Nucleus accumbens (tissue), 56 donors: ENCODE results near the gene KRTCAP2.

Experiments
- DNase-seq, 56 donors: peaks; one replicate each; lab custom pipeline; 2025; lab: John Stamatoyannopoulos, UW

The KRTCAP2 gene

DNA sequence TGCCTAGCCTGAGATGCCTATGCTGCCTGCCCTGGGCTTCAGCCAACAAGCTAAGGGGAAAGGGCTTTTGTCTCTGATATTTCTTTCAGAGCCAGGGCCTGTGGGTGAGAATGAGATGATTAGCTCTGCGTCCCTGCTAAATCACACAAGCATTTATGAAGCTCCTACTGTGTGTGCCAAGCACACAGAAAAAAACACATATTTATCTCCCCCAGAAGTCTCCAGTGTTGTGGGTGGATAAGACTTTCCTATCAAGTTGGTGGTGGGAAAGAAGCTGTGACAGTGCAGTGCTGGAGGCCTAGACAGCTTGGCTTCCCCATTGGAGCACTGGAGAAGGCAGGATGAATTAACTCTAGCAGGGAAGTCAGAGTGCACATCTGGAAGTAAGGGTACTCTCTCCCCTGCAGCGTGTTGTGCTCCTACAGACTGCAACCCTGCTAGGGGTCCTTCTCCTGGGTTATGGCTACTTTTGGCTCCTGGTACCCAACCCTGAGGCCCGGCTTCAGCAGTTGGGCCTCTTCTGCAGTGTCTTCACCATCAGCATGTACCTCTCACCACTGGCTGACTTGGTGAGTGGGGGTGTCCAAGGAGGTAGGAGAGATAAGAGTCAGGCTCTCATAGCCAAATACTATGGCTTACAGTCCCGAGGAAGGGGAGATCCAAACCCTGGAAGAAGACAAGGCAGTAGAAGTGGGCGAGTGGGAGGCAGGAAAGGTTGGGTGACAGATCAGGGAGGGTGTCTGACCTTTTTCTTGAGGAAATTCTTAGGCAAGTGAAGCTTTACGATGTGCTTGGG, 35.8 kb downstream of the KRTCAP2 start:
- no peak for DNase-seq

DNA sequence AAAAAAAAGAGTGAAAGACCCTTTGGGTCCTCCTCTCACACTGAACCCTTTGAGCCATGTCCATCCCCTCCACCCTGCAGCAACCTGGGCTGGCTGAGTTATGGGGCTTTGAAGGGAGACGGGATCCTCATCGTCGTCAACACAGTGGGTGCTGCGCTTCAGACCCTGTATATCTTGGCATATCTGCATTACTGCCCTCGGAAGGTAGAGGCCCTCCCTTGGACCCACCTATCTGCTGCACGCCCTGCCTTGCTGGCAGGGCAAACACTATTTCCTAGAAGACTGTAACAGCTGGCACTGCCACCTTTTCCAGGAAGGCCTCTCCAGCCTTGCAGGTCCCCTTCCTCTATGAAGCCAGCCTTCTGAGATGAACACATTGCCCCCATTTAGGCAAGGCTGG, 36.4 kb downstream of the KRTCAP2 start:
- DNase-seq: no peak

DNA sequence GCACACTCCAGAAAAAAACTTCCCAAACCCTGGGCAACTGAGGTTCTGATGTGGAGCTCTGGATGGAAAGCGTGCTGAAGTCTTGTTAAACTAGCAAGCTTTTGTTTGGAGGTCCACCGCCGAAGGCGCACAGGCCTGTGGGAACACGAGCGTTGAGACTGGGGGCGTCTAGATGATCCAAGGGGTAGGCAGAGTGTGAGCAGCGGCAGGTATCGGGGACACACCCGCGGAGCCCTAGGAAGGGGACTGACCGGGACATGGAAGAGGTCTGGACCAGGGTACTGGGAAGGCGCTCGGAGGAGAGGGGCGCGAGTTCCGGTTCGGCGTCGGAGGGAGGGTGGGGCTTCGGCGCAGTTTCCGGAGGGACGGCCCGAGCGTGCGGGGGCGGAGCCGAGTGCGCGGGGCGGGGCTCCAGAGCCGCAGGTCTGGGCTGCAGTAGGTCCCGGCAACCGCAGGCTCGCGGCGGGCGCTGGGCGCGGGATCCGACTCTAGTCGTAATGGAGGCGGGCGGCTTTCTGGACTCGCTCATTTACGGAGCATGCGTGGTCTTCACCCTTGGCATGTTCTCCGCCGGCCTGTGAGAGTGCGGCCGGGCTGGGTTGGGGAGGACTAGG, 37.6 kb downstream of the KRTCAP2 start, which contains the start of gene SLC50A1:
TSS of gene SLC50A1 (plus strand) at position 438 of the 614 bp plus-strand sequence. CDS start at position 498, 60 bp downstream.
- peak; percentile 55 to 95 (median 86) for DNase-seq

DNA sequence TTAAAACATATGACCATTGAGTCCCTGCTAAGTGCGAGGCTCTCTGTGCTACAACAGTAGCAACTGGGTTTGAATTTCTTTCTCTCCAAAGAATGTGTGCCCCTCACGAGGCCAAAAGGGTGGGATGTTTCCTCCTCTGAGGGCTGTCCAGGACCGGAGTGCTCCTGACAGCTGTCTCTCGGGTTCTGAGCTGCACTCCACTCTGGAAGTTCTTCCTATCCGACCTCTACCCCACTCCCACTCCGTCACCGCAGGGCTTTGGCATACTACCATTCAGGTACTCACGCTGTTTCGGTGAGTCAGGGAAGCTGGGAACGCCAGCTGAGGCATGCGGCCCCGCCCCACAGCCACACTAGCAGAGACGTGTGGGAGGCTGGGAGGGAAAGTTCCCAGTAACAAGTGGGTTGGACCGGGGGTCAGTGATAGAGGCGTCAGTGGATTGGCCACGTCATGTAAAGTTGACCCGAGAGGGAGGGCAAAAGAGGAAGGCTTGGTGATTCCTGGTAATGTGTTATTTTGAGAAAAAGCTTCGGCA, 38.2 kb downstream of the KRTCAP2 start:
- peak in 51 of 56 donors; percentile 23 to 86 (median 58) for DNase-seq

DNA sequence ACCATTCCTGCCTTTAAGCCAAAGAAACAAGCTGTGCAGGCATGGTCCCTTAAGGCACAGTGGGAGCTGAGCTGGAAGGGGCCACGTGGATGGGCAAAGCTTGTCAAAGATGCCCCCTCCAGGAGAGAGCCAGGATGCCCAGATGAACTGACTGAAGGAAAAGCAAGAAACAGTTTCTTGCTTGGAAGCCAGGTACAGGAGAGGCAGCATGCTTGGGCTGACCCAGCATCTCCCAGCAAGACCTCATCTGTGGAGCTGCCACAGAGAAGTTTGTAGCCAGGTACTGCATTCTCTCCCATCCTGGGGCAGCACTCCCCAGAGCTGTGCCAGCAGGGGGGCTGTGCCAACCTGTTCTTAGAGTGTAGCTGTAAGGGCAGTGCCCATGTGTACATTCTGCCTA, 38.8 kb downstream of the KRTCAP2 start:
- no peak for DNase-seq

DNA sequence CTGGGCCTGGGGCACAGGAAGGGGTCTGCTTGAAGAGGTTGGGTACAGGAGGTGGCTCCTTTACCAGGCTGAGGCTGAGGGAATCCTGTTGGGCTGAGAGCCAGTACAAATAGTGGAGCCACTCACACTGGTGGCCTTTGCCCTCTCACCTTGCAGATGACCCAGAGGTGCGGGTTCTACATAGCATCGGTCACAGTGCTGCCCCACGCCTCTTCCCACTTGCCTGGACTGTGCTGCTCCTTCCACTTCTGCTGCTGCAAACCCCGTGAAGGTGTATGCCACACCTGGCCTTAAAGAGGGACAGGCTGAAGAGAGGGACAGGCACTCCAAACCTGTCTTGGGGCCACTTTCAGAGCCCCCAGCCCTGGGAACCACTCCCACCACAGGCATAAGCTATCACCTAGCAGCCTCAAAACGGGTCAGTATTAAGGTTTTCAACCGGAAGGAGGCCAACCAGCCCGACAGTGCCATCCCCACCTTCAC, 39.3 kb downstream of the KRTCAP2 start:
- DNase-seq: no peak

DNA sequence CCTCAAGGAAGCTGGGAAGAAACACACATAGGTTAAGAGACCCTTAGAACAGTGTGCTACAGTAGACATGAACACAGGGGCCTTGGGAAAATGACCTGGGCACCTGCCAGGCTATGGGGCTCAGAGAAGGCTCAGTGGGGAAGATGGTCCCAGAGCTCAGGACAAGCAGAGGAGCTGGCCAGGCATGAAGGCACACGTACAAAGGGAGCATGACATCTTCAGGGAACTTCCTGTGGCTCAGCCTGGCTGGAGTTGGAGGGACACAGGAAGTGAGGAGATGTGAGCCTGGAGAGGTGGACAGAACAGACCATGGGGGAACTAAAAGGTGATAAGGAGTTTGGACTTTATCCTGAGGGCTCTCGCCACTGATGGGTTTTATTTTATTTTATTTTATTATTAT, 41.2 kb downstream of the KRTCAP2 start:
- no peak for DNase-seq

DNA sequence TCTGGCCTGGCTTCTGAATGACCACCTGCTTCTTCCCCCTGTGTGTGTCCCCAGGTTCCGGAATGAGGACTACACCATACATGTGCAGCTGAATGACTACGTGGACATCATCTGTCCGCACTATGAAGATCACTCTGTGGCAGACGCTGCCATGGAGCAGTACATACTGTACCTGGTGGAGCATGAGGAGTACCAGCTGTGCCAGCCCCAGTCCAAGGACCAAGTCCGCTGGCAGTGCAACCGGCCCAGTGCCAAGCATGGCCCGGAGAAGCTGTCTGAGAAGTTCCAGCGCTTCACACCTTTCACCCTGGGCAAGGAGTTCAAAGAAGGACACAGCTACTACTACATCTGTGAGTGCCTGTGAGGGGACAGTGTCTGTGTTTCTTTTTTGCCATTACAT, 41.8 kb downstream of the KRTCAP2 start:
- DNase-seq: no peak

DNA sequence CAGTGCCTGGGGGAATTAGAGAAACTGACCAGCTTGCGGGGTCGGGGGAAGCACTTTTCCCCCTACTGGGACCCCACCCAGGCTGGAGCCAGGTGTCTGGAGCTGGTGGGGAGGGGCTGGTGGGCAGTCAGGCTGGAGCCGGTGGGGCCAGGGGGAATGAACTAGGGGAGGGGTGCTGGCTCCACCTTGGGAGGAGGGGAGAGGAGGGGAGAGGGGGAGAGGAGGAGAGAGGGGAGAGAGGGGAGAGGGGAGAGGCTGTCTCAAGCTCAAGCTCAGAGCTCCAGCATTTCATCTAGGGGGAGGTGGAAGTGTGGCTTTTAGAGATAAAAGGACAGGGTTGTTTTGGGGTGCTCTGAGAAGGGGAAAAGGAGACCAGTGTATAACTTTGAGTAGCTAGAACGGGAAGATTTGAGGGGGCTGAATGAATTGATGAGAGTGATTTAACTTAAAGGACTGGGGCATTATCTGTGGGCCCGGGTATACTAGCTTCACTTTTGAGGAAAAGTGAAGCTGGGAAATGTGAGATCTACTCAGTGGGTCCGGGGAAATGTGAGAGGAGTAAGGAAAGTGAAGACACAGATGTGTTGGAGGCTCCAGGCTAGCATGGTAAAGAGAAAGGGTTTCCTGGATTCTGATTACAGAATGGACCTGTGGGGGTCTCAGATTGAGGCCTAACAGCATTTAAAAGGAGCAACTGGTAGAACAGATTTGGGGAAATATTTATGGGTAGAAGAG, 42.7 kb downstream of the KRTCAP2 start:
- DNase-seq: no peak

DNA sequence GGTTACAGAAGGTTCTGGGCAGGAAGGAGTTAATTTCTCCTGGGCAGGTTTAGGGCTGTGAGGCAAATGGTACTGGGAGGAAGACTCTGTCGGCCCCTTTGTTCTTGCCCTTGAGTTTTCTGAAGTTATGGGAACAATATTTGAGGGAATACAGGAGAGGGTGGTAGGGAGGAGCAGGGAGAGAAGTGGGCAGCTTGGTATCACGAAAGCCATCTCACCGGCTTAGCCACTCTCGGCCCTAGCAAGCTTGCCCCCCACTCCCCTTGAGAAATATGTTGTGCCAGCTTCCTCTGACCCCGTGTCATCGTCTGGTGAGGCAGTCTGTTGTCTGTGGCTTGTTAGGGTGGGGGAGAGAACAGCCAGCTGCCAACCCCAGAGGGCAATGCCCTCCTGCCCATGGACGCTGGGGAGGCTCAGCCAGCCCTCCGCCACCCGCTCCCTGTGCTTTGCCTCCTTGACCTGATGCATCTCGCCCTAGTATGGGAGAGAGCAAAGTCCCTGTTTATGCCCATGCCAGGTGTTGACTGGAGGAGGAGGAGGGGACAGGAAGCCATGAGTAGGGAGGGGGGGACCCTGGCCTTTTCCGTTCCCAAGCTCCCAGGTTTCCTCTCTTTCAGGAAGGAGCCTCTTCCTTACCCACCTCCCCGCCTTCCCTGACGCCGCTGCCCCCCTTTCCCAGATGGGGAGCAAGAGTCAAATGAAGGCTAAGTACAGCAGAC, 44.2 kb downstream of the KRTCAP2 start:
- DNase-seq: peak in 47 of 56 donors; percentile 10 to 75 (median 45)

DNA sequence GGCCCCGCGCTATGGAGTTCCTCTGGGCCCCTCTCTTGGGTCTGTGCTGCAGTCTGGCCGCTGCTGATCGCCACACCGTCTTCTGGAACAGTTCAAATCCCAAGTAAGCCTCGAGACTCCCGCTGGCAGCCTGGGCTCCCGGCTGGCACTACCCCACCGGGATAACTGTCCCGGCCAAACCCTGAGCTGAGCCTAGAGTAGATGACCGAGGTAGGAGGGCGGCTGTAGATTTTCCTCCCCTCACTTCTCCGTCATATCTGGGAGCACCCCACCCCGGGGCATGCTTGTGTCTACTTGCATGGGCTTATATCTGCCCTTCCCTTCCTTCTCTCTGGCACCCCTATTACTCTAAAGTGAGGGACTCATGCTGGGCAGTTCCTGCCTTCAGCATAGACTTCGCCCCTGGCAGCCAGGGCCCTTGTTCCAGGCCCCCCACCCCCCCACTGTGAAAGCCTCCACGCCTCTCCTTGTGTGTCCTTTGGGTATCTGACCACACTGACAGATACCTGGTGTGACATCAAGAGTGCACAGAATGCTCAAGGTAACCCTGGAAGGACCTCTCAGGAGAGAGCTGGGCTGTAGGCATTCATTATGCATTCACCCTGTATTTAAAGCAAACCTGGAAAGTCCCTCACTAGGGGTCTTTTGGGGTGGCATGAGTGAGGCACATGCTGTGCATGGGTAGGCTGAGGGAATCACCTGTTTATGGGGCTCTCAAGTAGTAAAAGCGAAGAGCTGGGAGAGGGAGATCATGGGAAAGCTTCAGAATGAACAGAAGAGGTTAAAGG, 44.9 kb downstream of the KRTCAP2 start:
- DNase-seq: peak in 2 of 56 donors; percentile 31 to 46

DNA sequence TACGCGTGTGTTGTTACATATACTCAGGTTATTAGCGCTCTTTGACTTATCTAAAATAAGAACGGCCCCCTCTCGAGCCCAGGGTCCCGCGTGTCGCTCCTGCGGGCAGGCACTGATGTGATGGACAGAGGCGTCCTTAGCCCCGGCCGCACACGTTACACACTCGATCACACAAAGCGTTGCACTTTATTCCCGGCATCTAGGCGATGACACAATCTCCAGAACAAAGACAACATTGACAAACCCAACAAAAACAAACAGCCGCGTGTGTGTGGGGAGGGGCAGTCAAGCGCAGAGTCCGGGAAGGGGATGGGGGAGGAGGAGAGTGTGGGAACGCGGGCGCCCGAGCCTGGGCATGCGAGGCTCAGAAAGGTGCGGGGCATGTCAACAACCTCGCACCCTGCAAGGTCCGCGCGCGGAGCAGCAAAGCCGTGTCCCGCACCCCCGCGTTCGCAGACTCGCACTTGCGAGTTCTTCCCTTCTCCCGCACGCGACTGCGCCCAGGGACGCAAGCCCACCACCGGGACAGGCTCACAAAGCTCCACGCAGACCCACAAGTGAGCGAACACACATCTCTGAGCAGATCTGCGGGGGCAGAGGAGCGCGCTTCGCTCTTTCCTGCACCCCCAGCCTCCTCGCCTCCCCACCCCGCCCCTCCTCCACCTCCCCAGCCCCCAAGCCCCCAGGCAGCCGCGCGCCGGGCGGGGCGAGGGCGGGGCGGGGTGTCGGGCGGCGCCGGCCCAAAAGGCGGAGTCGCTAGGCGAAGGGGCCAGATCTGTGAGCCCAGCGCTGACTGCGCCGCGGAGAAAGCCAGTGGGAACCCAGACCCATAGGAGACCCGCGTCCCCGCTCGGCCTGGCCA, 45.8 kb downstream of the KRTCAP2 start, which contains the start of gene EFNA1:
TSS of gene EFNA1 (plus strand) at position 772 of the 862 bp plus-strand sequence. CDS start 102 bp downstream, outside the sequence.
- DNase-seq: peak in 55 of 56 donors; percentile 54 to 95 (median 86)

DNA sequence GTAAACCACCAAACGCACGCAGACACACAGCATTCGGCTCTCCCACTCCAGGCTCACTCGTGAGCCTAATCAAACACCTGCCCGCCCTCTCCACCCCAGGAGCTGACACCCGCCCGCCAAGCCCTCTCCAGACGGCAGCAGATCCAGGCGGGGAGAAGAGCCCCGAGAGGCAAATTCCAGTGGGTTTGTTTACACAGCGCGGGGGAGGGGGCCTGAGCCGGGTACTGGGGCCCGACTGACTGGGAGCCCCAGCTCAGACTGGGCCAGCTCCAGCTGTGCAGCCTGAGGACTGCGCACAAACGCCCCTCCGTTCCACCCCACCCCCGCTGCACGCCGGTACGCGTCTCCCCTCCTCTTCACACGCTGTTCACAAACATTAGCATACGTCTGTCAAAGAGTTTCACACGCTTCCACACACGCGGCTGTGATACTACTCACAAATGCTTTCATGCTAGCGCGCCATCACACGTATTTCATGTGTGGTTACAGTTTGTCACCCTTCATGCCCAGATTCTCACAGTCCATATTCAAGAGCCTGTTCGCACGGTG, 46.5 kb downstream of the KRTCAP2 start:
- peak in 49 of 56 donors; percentile 38 to 89 (median 78) for DNase-seq

DNA sequence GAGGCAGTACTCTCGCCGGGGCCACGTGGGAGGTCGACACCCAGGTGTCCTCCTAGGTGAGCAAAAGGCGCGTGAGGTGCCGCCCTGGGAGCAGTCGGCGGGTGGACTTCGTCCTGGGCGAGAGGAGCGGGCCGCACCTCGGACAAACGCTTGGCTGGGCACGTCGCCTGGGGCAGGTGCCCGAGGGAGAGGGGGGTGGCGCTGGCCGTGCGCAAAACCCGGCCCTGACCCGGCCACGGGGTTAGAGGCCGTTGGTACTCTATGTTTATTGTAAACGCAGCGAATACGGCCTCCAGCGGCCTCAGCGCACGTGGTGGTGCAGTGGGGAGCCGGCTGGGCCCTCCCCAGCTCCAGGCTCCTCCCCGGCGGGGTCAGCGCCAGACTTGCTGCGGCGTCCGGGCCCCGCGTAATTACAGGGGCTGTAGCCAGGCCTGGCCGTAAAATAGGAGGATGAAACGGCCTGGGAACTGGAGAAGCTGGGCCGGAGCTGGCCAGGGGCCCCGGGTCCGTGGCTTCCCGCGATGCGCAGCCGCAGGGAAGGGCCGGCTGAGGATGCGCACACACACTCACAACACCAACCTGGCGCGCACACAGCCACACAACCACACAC, 47.1 kb downstream of the KRTCAP2 start:
- DNase-seq: peak in 54 of 56 donors; percentile 42 to 93 (median 77)

DNA sequence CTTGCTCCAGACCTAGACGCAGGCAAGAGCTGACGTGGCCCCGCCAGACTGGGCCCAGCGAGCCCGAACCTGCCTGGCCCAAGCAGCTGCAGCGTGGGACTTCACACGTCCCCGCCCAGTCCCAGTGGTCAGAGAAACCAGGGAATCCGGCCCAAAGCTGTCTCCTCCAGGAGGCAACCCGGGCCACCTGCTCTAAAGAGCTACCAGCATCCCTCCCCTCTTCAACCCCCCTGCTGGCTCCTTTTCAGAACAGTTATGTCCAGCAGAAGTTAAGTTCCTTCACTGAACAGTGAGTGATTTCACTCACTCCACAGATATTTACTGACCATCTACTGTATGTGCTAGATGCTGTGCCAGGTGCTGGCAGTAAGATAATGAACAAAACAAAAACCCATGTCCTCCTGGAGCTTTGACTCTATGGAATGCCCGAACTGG, 47.6 kb downstream of the KRTCAP2 start:
- DNase-seq: peak in 8 of 56 donors; percentile 13 to 47 (median 26)

DNA sequence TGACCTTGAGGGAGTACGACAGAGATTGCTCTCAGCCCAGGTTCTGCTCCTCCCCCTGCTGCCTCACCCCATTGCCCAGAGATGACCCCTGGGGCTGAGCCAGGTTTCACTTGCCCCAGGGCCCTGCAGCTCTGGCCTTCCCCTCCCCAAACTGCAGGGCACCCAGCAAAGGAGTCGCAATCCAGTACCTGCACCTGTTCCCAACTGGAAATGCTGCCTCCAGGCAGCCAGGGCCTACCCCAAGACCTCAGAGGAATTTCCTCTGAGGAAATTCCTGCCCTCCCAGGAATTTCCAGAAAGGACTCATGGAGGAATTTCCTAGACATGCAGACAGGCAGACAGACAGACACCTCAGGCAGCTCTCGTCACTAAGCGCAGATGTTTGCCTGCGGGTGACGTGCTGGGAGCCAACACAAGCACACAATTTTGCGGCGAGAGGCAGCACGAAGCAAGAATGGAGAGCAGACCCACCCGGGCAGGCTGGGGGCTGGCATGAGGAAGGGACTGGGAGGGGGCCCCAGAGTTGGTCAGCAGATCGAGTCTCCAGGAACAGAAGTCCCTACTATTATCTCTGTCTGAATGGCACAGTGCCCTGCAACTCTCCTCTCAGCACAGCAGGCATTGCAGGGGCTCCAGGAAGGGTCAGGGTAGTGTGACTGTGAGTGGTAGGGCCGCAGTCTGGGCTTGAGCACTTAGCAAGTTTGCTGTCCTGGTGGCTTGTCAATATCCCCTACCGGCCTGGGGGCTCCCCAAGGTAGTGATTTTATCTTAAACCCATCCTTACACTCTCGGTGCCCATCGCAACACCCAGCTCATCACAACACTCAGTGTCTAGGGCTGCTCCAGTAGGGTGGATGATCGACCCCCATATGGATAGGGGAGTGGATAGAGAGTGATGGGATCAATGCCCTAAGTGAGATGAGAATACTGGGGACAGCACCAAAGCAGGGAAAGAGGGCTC, 48.3 kb downstream of the KRTCAP2 start:
- peak in 8 of 56 donors; percentile 3 to 32 (median 14) for DNase-seq
